COLO668 (cell line): ENCODE data around the gene SLC37A3.
"Not testable (repeated sequence)": the region's sequence is repeated elsewhere in the genome, so short reads cannot be mapped to it uniquely, and the experiment has no call there.

Source experiments
- DNase-seq: peaks from one replicate; lab custom pipeline; 2025; ENCODE audit not compliant: unreplicated experiment; lab: John Stamatoyannopoulos, UW

SLC37A3 gene, protein sequence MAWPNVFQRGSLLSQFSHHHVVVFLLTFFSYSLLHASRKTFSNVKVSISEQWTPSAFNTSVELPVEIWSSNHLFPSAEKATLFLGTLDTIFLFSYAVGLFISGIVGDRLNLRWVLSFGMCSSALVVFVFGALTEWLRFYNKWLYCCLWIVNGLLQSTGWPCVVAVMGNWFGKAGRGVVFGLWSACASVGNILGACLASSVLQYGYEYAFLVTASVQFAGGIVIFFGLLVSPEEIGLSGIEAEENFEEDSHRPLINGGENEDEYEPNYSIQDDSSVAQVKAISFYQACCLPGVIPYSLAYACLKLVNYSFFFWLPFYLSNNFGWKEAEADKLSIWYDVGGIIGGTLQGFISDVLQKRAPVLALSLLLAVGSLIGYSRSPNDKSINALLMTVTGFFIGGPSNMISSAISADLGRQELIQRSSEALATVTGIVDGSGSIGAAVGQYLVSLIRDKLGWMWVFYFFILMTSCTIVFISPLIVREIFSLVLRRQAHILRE

DNA sequence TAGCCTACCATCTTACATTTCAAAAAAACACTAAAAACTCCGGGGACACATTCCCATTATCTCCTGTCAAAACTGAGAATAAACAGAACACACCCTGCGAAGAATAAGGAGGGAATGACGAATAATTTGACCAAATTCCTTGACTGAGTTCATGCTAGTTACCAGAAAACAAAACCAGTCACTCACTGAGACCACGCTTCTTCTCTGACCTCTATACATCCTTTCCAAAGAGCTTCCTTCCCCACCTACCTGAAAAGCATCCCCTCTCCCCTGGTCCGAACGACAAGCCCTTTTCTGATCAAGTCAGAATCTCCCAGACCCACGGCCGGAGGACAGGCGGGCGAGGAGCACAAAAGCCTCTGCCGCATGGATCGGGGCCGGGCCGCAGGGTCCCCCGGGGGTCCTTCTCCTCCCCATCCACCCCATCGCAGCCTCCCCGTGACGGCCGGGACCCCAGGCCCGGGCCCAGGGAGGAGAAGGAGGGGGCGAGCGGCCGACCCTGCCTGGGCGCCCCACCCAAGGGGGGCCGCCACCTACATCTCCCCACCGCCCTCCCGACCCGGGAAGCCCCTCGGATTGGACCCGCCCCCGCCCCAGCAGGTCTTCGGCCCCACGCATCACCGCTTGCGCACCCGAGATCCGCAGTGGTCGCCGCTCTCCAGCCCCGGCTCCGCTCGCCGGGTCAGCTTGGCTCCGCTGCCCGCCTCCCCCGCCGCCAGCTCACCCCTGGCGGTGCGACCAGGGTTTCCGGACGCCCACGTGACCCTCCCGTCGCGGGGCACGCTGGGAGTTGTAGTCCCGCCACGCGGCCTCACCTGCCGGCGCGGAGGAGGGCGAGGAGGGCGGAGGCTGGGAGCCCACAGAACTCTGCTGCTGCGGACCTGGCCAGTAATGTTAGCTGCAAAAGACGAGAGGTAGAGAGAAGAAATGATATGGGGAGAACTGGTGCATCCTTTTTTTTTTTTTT, at the start of gene SLC37A3:
TSS of gene SLC37A3 (minus strand) at position 747 of the 967 bp plus-strand sequence. CDS start 16,004 bp downstream, outside the sequence.
- peak; percentile 94 for DNase-seq

DNA sequence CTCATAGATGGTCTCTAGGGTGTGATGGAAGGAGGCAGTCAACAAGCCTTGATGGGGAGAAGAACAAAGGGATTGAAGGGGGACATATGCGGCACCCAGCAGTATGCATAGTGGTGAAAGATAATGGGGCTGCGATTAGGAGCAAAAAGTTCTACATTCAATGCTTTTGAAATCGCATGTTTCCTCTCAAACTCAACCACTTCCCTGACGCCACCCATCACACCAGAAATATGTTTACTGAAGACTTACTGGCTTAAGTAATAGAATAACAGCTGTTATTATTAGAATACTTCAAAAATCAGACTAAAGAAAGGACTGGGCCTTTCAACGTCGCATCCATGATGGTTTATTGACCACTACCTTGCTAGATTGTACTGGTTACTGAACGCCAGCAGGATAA, 49.5 kb upstream of the SLC37A3 start:
- DNase-seq: no peak

DNA sequence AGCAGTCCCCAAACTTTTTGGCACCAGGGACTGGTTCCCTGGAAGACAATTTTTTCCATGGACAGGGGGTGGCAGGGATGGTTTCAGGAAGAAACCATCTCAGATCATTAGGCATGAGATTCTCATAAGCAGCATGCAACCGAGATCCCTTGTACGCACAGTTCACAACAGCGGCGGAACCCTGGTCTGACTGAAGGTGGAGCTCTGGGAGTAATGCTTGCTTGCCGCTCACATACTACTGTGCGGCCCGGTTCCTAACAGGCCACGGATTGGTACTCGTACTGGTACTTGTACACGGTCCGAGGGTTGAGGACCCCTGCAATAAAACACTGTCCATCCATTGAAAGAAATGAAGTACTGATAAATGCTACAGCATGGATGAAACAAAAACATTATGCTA, 48.1 kb upstream of the SLC37A3 start:
- no peak for DNase-seq

DNA sequence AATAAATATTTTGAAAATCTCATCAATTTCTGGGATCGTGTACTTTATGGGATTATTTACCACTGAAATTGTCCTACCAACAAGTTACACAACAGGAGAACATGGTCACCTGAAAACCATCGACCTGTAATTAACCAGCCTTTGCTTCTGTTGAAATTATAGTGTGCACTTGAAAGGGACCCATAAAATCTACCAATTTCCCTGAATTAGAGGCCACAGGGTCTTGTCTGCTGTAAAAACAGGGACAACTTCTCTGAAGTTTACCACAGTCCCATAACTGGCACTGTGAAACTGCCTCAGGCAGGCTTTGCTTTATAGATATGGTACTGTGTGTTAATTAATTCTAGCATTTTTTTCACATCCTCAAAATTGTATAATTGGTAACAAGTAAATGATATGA, 43.2 kb upstream of the SLC37A3 start:
- DNase-seq: no peak

DNA sequence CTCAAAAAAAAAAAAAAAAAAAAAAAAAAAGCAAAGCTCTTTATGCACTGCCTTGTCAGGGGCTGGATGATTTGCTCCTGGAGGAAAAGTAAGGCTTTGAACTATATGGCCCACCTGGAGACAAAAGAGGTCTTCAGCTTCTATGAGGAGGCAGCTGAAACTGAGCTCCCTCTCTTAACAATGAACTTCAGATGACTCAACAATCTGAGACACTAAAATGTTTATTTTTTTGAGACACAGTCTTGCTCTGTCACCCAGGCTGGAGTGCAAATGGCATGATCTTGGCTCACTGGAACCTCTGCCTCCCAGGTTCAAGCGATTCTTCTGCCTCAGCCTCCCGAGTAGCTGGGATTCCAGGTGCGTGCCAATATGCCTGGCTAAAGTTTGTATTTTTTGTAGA, 42.3 kb upstream of the SLC37A3 start:
- no peak for DNase-seq

DNA sequence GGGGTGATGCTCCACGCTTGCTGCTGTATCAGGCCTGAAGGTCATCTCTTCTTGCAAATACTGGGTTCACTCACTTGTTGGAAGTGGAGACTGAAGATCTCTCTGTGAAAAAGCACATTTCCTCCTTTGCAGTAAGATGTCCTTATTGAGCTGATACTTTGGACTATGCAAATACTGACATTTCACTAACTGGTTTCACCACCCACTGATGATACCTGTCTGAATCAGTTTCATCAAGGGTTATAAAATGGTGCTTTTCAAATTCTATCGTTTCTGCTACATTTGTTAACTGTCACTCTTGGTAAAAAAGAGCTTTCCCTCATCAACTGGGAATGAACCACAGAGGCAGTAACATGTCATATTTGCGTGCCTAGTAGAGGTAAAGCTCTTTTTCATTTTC, 41.0 kb upstream of the SLC37A3 start:
- no peak for DNase-seq

DNA sequence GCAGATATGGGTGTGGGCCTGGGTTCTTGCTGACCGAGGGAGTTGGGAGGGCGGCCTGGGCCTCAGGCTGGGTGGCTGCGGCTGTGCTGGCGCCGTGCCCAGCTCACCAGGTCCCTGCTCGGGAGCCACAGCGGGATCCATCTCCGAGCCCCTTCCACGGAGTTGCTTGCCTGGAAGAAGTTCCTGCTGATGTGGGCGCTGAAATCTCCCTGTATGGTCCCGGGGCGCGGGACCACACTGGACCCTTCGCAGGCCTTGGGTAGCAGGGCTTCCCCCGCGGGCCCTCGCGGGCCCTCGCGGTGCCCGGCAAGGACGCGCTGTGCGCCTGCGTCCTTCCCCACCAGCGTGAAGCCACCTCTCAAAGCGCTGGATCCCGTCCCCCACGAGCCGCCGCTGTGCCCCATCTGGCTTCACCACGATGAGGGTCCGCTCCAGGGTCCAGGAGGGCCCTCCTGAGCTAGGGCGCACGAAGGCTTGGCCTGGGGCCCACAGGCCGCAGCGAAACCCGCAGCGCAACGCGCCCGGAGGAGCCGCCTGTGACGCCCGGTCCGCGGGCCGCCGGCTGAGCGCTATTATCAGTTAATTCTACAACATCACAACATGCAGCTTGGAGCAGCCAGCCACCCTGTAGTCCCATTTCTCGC, 37.0 kb upstream of the SLC37A3 start:
- peak; percentile 43 for DNase-seq

DNA sequence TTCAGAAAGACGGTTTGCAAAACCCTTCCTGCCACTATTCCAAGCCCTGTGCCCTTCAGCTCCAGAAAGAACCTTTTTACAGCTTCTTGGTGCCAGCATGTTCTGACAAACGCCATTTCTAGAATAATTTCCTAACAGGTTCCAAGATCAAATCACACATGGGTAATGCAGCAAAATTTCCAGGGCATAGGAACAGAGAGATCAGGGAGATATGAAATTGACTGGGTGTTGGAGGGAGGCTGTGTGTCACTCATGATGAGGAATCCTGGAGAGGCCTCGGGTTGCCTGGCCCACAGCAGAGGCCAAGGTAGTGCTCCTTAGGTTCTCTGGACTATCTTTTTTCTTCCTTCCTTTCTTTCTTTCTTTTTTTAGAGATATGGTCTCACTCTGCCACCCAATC, 35.1 kb upstream of the SLC37A3 start:
- no peak for DNase-seq

DNA sequence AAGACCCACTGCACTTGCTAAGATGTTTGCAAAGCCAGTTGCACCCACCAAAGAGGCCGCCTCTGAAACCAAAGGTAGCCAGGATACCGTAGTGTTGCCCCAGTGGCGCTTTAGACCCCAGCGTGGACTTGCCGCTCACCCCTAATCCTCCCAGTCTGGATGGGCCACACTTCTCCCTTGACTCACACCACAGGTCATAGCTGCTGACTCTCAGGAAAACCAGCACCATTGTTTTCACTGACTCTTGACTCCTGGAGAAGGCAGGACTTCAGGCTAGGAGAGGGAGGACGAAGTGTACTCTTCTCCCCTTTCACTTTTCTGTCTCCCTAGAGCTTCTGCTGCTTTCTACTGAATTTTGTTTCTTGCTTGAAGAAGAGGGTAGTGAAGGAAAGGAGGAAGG, 27.8 kb upstream of the SLC37A3 start:
- no peak for DNase-seq

DNA sequence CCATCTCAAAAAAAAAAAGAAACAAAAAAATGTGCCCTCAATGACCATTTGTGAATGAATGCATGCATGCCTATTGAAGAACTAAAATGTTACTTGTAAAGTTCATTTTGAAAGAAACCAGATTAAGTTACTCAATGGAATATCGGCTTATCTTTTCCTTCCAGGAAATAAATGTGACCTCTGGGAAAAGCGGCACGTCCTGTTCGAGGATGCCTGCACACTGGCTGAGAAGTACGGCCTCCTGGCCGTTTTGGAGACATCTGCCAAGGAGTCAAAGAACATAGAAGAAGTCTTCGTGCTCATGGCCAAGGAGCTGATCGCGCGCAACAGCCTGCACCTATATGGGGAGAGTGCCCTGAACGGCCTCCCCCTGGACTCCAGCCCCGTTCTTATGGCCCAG, 27.4 kb upstream of the SLC37A3 start:
- no peak for DNase-seq

DNA sequence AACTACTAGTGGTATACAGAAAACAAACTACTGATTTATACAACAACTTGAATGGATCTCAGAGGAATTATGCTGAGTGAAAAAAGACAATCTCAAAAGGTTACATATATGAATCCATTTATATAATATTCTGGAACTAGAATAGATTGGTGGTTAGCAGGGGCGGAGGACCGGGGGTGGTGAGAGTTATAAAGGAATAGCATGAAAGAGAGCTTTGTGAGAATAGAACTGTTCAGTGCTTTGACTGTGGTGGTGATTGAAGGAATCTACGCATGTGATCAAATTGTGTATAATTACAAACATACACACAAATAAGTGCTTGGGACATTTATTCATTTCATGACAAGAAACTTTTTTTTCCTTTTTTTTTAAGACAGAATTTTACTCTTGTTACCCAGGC, 25.2 kb upstream of the SLC37A3 start:
- DNase-seq: no peak

DNA sequence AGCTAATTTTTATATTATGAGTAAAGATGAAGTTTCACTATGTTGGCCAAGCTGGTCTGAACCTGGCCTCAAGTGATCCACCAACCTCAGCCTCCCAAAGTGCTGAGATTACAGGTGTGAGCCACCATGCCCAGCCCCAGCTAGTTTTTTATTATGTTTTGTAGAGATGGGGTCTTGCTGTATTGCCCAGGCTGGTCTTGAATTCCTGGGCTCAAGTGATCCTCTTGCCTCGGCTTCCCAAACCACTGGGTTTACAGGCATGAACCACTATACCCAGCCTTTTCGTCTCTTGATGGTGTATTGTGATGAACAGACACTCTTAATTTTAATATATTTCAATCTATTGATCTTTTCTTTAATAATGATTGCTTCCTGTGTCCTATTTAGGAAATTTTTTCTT, 23.2 kb upstream of the SLC37A3 start:
- no peak for DNase-seq

DNA sequence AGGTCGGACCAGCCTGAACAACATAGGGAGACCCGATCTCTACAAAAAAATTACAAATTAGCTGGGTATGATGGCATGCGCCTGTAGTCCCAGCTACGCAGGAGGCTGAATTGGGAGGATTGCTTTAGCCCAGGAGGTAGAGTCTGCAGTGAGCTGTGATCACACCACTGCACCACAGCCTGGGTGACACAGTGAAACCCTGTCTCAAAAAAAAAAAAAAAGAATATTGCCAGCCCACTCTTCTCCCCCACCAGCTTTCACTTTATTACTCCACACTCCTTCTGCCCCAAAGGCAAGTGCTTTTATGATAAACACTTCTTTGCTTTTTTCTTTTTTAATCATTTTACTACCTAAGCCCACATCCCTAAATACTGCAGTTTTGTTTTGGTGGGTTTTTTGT, 20.3 kb upstream of the SLC37A3 start:
- no peak for DNase-seq

DNA sequence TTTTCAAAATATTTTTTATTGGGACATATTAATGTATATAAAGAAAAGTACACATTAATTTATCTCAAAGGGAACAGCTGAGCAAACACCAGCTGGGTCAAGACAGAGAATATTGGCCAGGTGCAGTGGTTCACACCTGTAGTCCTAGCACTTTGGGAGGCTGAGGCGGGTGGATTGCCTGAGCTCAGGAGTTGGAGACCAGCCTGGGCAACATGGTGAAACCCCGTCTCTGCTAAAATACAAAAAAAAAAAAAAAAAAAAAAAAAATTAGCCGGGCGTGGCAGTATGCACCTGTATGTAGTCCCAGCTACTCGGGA, 19.8 kb upstream of the SLC37A3 start:
- peak; percentile 85 for DNase-seq

DNA sequence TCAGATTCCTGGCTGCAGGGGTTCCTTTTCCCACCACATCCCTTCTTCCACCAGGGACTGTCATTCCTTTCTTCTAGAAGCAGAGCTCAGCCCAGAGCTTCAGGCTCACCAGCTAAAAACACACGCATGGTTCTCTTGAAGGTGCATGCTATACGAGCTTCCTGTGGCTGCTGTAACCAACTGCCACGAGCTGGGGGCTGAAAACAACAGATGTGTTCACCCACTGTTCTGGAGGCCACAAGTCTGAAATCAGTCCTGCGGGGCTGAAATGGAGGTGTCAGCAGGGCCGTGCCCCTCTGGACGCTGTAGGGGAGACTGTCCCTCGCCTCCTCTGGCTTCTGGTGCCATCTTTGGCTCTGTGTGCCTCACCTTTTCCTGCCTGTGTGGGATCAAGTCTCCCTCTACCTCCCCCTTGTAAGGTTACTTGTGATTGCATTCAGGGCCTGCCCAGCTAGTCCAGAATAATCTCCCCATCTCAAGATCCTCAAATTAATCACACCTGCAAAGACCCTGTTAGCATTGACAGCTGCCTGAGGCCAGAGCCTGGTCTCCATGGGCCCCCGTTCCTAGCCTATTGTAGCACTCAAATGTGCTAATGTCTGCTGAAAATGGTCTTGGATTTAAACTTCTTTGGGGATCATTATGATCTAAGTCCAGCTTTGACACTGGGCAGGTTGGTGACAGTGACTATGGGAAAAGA, 19.3 kb upstream of the SLC37A3 start:
- peak; percentile 61 for DNase-seq

DNA sequence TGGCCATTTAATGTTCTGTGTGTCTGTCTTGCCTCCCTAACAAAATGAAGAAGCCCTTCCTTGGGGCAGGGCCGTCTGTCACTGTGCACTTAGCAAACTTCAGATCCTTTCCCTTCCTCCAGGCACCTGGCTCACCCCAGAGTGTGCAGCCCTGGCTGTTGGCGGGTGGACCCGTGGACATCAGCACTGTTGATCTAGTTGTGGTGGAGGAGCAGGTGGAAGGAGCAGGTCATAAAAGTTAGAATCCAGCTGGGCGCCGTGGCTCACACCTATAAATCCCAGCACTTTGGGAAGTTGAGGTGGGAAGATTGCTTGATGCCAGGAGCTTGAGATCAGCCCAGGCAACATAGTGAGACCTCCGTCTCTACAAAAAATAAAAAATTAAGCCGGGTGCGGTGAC, 18.2 kb upstream of the SLC37A3 start:
- peak; percentile 69 for DNase-seq

DNA sequence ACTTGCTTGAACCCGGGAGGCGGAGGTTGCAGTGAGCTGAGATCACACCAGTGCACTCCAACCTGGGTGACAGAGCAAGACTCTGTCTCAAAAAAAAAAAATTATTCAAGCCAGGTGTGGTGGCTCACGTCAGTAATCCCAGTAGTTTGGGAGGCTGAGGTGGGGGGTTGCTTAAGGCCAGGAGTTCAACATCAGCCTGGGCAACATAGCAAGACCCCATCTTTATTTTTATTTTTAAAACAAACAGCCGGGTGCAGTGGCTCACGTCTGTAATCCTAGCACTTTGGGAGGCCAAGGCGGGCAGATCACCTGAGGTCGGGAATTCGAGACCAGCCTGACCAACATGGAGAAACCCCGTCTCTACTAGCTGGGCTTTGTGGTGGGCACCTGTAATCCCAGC, 17.5 kb upstream of the SLC37A3 start:
- not testable (repeated sequence) for DNase-seq

DNA sequence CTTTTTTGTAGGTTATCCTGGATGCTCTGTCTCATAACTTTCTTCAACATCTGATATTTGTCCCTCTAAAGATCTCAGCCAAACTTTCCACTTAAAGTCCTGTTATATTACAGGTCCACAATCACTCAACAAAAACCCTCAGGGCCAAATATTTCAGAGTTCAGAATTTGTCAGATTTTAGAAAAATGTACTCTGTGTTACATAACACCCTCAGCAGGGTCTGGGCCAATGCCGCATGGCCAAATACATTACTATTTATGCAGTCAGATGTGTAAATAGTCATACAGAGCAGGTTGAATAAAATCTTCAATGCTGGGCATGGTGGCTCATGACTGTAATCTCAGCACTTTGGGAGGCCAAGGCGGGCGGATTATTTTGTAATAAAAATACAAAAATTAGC, 17.0 kb upstream of the SLC37A3 start:
- DNase-seq: no peak

DNA sequence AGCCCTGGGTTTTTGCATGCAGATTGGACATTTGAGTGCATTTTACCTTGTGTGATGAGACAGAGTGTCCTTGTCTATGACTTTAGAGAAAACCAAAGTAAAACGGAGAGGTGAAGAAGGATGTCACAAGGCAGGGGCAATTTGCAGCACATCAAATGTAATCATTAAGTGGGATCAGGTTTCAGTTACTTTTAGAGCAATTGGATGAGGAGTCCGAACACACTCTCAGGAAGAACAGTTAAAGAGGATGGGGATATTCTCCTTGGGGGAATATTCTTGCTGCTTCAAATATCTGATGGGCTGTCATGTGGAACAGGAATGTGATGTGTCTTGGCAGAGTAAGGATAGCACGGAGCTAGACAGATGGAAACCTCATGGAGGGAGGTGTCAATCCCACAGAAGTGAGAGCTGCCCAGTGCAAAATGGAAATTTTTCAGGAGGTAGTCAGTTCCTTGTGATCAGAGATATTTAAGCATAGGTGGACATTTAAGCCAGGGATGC, 6.3 kb upstream of the SLC37A3 start:
- DNase-seq: no peak

DNA sequence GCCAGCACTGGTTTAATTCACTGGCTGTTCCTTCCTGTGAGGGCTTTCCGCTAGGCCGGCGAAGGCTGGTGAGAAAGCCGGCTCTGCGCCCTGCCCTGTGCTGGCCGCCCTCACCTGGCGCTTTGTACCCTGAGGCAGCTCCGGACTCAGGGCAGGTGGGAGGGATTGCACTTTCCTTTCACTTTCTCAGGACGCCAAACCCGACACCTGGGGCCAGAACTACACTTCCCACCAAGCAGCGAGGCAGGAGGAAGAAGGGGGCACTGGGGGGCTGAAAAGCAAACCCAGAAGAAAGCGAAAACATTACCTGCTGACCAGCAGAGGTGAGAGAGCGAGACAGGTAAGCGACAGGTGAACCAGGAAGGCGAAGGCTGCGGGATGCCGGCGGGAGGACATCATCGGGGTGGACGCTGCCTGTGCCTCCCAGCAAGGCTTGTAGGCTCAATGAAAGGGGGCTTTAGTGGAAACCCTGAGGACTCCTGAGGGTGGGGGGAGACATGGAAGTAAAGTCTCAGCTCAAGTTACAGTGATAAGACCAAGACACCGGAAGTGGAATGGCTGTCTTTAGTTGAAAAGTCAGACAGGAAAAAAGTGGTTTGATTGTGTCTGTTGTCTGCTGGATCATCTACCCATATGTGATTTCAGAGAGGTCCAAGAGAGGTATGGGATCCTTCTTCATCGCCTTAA, 5.7 kb upstream of the SLC37A3 start, which contains the start of gene RAB19:
TSS of gene RAB19 (plus strand) at position 181 of the 687 bp plus-strand sequence. CDS start 3,589 bp downstream, outside the sequence.
- DNase-seq: peak; percentile 85
